Right lobe of liver (tissue), 4 donors: ENCODE data around the gene ING5.

Experiments
- CTCF ChIP-seq, 4 donors: fragments of 200-600 bp in 3 of 4; fragments of 450-650 bp in 1 of 4; IDR thresholded peaks; one replicate each; pipeline versions ENCODE4 v1.5.1 to v1.8.0; 2016 to 2022; ENCODE audit warnings: antibody characterized with exemption in 4 of 4, mild to moderate bottlenecking in 2 of 4
- POLR2A ChIP-seq: fragments of 450-650 bp; IDR thresholded peaks from one replicate; pipeline ENCODE4 v1.6.1; 2017; ENCODE audit warnings: antibody characterized with exemption, mild to moderate bottlenecking
- donor health status: DM: no; HTN: no; CAD: no.
- donor health status: DM: no; HTN: no; CAD: no.
- donor health status: DM: no; HTN: yes; CAD: no.

- TF ChIP-seq CTCF (IDR thresholded peaks at IDR 0.05) (no peak), POLR2A (no peak)
Measured at GRCh38 chr2:241777170-241777685, 75.4 kb downstream of the ING5 start.
